SK-N-SH treated with all-trans-retinoic acid at 6 μM for 48 hours (cell line): ENCODE data around the gene PRH1.

Source experiments
- ATAC-seq: fragments of 200-7000 bp; cut with Tn5 transposase; 3 replicates; pipeline ENCODE4 v1.9.1; 2020; ENCODE audit warnings: mild to moderate bottlenecking, moderate library complexity
- ARNTL ChIP-seq: fragments of 450-650 bp; formaldehyde crosslinking; IDR thresholded peaks from 2 replicates; pipeline ENCODE4 v1.5.0; 2020; ENCODE audit warnings: low read depth, mild to moderate bottlenecking, moderate library complexity, borderline replicate concordance
- BACH2 ChIP-seq: fragments of 250-450 bp; sonication (Bioruptor Pico); IDR thresholded peaks from 2 replicates; pipeline ENCODE4 v1.9.0; 2021; ENCODE audit warnings: mild to moderate bottlenecking, borderline replicate concordance
- CSDC2 ChIP-seq: fragments of 250-450 bp; sonication (Bioruptor Pico); IDR thresholded peaks from 2 replicates; pipeline ENCODE4 v1.5.0; 2020; ENCODE audit warnings: mild to moderate bottlenecking, moderate library complexity
- ESRRG ChIP-seq: fragments of 250-450 bp; sonication (Bioruptor Pico); IDR thresholded peaks from 2 replicates; pipeline ENCODE4 v1.6.1; 2021; ENCODE audit warnings: mild to moderate bottlenecking
- GLIS3 ChIP-seq: fragments of 250-450 bp; sonication (Bioruptor Pico); IDR thresholded peaks from 2 replicates; pipeline ENCODE4 v1.5.0; 2020; ENCODE audit warnings: mild to moderate bottlenecking, moderate library complexity
- ISL1 ChIP-seq: fragments of 250-450 bp; sonication (Bioruptor Pico); IDR thresholded peaks from 2 replicates; pipeline ENCODE4 v2.1.2; 2022; ENCODE audit warnings: mild to moderate bottlenecking, moderate library complexity
- OSR1 ChIP-seq: fragments of 250-450 bp; sonication (Bioruptor Pico); IDR thresholded peaks from 2 replicates; pipeline ENCODE4 v1.8.0; 2022; ENCODE audit warnings: moderate library complexity, mild to moderate bottlenecking, inconsistent platforms
- PPARA ChIP-seq: fragments of 250-450 bp; sonication (Bioruptor Pico); IDR thresholded peaks from 2 replicates; pipeline ENCODE4 v1.5.0; 2020; ENCODE audit warnings: mild to moderate bottlenecking, borderline replicate concordance
- SNAI2 ChIP-seq: fragments of 250-450 bp; sonication (Bioruptor Pico); IDR thresholded peaks from 2 replicates; pipeline ENCODE4 v1.5.0; 2020; ENCODE audit warnings: mild to moderate bottlenecking, moderate library complexity
- TCF4 ChIP-seq: fragments of 250-450 bp; sonication (Bioruptor Pico); IDR thresholded peaks from 2 replicates; pipeline ENCODE4 v1.8.0; 2021; ENCODE audit warnings: mild to moderate bottlenecking, moderate library complexity, borderline replicate concordance
- TOX ChIP-seq: fragments of 250-450 bp; sonication (Bioruptor Pico); IDR thresholded peaks from 2 replicates; pipeline ENCODE4 v1.8.0; 2021; ENCODE audit warnings: mild to moderate bottlenecking, moderate library complexity, borderline replicate concordance
- ZFP3 ChIP-seq: fragments of 250-450 bp; sonication (Bioruptor Pico); IDR thresholded peaks from 2 replicates; pipeline ENCODE4 v1.5.0; 2020; ENCODE audit warnings: mild to moderate bottlenecking, moderate library complexity
- ZFP30 ChIP-seq: fragments of 450-650 bp; formaldehyde crosslinking; IDR thresholded peaks from 2 replicates; pipeline ENCODE4 v1.5.0; 2022; ENCODE audit warnings: mild to moderate bottlenecking, moderate library complexity
- ZNF8 ChIP-seq: fragments of 450-650 bp; formaldehyde crosslinking; IDR thresholded peaks from 2 replicates; pipeline ENCODE4 v1.5.0; 2020; ENCODE audit warnings: mild to moderate bottlenecking, moderate library complexity
- TF ChIP-seq, protein P1 (sequence below): fragments of 250-450 bp; sonication (Bioruptor Pico); IDR thresholded peaks from 2 replicates; pipeline ENCODE4 v1.8.0; 2020; ENCODE audit warnings: mild to moderate bottlenecking, moderate library complexity, borderline replicate concordance
- TF ChIP-seq, protein P2 (sequence below): fragments of 250-450 bp; sonication (Bioruptor Pico); IDR thresholded peaks from 2 replicates; pipeline ENCODE4 v1.5.1; 2020; ENCODE audit warnings: low read depth, mild to moderate bottlenecking, moderate library complexity
- TF ChIP-seq, protein P3 (sequence below): fragments of 250-450 bp; sonication (Bioruptor Pico); IDR thresholded peaks from 2 replicates; pipeline ENCODE4 v1.5.0; 2020; ENCODE audit warnings: mild to moderate bottlenecking, moderate library complexity
- TF ChIP-seq, protein P4 (sequence below): fragments of 250-450 bp; sonication (Bioruptor Pico); IDR thresholded peaks from 2 replicates; pipeline ENCODE4 v1.5.1; 2021; ENCODE audit warnings: mild to moderate bottlenecking, moderate library complexity
- TF ChIP-seq, protein P5 (sequence below): fragments of 250-450 bp; sonication (Bioruptor Pico); IDR thresholded peaks from 2 replicates; pipeline ENCODE4 v1.8.0; 2021; ENCODE audit warnings: low read depth, mild to moderate bottlenecking, moderate library complexity, borderline replicate concordance

PRH1 gene

DNA sequence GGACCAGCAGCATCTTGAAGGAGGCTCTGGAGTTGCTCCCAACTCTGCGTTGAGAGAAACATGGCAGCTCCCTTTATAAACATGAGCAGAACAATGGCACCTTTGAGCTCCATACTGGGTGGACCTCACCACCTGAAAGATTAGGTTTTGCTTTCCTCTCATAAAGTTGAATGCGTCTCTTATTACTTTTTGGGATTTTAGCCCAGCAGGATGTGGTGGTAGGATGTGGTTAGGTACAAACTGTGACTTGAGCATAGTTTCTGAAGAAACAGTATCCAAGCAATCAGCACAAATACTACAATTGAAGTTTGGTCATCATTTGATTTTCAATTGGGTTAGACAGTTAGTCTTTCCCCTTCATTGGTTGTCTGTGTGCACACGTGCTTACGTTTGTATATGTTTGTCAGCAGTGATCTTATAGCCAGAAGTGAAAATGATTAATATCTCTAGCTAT, 34.6 kb downstream of the PRH1 start, which contains the start of gene PRR4:
PRR4 (minus strand) TSS at position 51 of the 454 bp plus-strand sequence; CDS start at position 13, 38 bp downstream.
- ATAC-seq: no peak

DNA sequence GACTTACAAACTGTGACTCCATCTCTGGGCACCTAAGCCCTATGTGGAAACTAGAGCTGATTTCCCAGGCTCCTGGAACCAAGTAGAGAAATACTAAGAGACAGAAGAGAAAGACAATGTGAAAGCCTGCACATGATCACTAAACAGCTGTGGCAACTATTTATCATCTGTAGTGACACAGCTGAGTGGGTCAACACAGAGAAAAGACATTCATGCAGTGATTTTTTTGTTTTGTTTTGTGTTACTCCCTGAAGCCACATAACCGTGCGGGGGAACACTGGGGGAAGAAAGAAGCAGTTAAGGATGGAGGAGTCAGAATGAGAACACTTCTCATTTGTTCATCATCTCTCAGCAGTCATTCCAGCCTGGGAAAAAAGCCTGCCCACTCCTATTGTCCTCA, 36.3 kb downstream of the PRH1 start:
- no peak for ATAC-seq
- no peak for TF ChIP-seq PPARA
- TF ChIP-seq TCF4: no peak
- TF ChIP-seq, protein P1, sequence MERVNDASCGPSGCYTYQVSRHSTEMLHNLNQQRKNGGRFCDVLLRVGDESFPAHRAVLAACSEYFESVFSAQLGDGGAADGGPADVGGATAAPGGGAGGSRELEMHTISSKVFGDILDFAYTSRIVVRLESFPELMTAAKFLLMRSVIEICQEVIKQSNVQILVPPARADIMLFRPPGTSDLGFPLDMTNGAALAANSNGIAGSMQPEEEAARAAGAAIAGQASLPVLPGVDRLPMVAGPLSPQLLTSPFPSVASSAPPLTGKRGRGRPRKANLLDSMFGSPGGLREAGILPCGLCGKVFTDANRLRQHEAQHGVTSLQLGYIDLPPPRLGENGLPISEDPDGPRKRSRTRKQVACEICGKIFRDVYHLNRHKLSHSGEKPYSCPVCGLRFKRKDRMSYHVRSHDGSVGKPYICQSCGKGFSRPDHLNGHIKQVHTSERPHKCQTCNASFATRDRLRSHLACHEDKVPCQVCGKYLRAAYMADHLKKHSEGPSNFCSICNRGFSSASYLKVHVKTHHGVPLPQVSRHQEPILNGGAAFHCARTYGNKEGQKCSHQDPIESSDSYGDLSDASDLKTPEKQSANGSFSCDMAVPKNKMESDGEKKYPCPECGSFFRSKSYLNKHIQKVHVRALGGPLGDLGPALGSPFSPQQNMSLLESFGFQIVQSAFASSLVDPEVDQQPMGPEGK (CRISPR knock-in tag): no peak
- TF ChIP-seq CSDC2 (CRISPR knock-in tag): no peak
- no peak for TF ChIP-seq TOX (CRISPR knock-in tag)
- TF ChIP-seq OSR1 (CRISPR knock-in tag): no peak
- TF ChIP-seq BACH2 (CRISPR knock-in tag): no peak
- TF ChIP-seq, protein P2, sequence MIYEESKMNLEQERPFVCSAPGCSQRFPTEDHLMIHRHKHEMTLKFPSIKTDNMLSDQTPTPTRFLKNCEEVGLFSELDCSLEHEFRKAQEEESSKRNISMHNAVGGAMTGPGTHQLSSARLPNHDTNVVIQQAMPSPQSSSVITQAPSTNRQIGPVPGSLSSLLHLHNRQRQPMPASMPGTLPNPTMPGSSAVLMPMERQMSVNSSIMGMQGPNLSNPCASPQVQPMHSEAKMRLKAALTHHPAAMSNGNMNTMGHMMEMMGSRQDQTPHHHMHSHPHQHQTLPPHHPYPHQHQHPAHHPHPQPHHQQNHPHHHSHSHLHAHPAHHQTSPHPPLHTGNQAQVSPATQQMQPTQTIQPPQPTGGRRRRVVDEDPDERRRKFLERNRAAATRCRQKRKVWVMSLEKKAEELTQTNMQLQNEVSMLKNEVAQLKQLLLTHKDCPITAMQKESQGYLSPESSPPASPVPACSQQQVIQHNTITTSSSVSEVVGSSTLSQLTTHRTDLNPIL (CRISPR knock-in tag): no peak
- TF ChIP-seq, protein P3, sequence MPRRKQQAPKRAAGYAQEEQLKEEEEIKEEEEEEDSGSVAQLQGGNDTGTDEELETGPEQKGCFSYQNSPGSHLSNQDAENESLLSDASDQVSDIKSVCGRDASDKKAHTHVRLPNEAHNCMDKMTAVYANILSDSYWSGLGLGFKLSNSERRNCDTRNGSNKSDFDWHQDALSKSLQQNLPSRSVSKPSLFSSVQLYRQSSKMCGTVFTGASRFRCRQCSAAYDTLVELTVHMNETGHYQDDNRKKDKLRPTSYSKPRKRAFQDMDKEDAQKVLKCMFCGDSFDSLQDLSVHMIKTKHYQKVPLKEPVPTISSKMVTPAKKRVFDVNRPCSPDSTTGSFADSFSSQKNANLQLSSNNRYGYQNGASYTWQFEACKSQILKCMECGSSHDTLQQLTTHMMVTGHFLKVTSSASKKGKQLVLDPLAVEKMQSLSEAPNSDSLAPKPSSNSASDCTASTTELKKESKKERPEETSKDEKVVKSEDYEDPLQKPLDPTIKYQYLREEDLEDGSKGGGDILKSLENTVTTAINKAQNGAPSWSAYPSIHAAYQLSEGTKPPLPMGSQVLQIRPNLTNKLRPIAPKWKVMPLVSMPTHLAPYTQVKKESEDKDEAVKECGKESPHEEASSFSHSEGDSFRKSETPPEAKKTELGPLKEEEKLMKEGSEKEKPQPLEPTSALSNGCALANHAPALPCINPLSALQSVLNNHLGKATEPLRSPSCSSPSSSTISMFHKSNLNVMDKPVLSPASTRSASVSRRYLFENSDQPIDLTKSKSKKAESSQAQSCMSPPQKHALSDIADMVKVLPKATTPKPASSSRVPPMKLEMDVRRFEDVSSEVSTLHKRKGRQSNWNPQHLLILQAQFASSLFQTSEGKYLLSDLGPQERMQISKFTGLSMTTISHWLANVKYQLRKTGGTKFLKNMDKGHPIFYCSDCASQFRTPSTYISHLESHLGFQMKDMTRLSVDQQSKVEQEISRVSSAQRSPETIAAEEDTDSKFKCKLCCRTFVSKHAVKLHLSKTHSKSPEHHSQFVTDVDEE: no peak
- TF ChIP-seq ARNTL (CRISPR knock-in tag): no peak
- TF ChIP-seq ZNF8 (CRISPR knock-in tag): no peak
- no peak for TF ChIP-seq GLIS3 (CRISPR knock-in tag)
- no peak for TF ChIP-seq SNAI2 (CRISPR knock-in tag)

More for the DNA sequence above, 34.6 kb downstream of the PRH1 start, which contains the start of gene PRR4:
- no peak for TF ChIP-seq CSDC2 (CRISPR knock-in tag)
- TF ChIP-seq, protein P4, sequence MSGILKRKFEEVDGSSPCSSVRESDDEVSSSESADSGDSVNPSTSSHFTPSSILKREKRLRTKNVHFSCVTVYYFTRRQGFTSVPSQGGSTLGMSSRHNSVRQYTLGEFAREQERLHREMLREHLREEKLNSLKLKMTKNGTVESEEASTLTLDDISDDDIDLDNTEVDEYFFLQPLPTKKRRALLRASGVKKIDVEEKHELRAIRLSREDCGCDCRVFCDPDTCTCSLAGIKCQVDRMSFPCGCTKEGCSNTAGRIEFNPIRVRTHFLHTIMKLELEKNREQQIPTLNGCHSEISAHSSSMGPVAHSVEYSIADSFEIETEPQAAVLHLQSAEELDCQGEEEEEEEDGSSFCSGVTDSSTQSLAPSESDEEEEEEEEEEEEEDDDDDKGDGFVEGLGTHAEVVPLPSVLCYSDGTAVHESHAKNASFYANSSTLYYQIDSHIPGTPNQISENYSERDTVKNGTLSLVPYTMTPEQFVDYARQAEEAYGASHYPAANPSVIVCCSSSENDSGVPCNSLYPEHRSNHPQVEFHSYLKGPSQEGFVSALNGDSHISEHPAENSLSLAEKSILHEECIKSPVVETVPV (CRISPR knock-in tag): no peak
- no peak for TF ChIP-seq TOX (CRISPR knock-in tag)
- no peak for TF ChIP-seq OSR1 (CRISPR knock-in tag)
- no peak for TF ChIP-seq ZFP3
- TF ChIP-seq, protein P1 (CRISPR knock-in tag): no peak
- TF ChIP-seq PPARA: no peak
- TF ChIP-seq ZFP30: no peak
- no peak for TF ChIP-seq ESRRG (CRISPR knock-in tag)
- TF ChIP-seq ARNTL (CRISPR knock-in tag): no peak
- TF ChIP-seq SNAI2 (CRISPR knock-in tag): no peak
- no peak for TF ChIP-seq ZNF8 (CRISPR knock-in tag)
- TF ChIP-seq, protein P5, sequence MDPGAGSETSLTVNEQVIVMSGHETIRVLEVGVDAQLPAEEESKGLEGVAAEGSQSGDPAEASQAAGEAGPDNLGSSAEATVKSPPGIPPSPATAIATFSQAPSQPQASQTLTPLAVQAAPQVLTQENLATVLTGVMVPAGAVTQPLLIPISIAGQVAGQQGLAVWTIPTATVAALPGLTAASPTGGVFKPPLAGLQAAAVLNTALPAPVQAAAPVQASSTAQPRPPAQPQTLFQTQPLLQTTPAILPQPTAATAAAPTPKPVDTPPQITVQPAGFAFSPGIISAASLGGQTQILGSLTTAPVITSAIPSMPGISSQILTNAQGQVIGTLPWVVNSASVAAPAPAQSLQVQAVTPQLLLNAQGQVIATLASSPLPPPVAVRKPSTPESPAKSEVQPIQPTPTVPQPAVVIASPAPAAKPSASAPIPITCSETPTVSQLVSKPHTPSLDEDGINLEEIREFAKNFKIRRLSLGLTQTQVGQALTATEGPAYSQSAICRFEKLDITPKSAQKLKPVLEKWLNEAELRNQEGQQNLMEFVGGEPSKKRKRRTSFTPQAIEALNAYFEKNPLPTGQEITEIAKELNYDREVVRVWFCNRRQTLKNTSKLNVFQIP: no peak
- no peak for TF ChIP-seq BACH2 (CRISPR knock-in tag)
- no peak for TF ChIP-seq ISL1 (CRISPR knock-in tag)
- TF ChIP-seq, protein P3: no peak
